Subcutaneous adipose tissue (tissue), 4 donors: Measurements from ENCODE around the gene SENP3. TPM values are rescaled to one million over a fixed set of nuclear protein-coding genes. Genes with fewer than 3 reads are reported as not detected.

ENCODE experiments used
- total RNA-seq, 4 donors: library from RNA; depleted of rRNA; stranded (reverse); fragments of >200 nt; gene quantifications; one replicate each; pipeline ENCODE4 v1.1.0, GENCODE V29; 2016
- TF ChIP-seq, protein P1 (sequence below): fragments of 450-650 bp; IDR thresholded peaks from one replicate; pipeline ENCODE4 v1.5.1; 2016; ENCODE audit warnings: low read depth, mild to moderate bottlenecking, control low read depth, antibody characterized with exemption, moderate library complexity

The SENP3 gene
- 10 to 100 TPM; 41.6 to 64.7 (median 56.8) TPM for total RNA-seq

DNA sequence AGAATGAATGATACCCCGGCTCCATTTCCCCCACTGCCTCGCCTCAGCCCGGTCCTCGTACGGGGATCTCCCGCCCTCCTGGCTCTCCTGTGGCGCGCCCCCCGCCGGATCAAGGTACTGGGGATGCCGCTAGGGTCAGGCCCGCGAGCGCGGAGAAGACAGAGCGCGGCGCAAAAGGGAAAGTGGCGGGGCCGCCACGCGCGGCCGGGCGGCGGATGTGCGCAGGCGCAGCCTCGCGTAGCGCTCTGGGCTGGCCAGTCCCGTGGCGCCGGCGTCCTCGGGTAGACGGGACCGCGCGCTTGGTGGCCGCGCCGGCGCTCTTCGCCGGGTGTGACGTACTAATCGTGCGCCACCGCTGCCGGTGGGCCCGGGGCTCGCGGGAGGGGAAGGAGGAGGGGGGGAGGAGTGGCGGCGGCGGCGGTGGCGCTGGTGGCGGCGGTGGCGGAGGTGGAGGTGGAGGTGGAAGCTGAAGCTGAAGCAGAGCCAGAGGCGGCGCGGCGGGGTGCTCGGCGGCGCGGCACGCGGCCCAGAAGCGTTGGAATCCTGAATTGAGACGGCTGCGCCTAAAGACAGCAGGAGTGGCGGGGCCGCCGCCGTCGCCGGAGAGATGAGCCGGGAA, at the start of gene SENP3:
Gene SENP3 (plus strand): TSS at position 331 of the 619 bp plus-strand sequence. CDS start 1,158 bp downstream, outside the sequence.
- TF ChIP-seq, protein P1, sequence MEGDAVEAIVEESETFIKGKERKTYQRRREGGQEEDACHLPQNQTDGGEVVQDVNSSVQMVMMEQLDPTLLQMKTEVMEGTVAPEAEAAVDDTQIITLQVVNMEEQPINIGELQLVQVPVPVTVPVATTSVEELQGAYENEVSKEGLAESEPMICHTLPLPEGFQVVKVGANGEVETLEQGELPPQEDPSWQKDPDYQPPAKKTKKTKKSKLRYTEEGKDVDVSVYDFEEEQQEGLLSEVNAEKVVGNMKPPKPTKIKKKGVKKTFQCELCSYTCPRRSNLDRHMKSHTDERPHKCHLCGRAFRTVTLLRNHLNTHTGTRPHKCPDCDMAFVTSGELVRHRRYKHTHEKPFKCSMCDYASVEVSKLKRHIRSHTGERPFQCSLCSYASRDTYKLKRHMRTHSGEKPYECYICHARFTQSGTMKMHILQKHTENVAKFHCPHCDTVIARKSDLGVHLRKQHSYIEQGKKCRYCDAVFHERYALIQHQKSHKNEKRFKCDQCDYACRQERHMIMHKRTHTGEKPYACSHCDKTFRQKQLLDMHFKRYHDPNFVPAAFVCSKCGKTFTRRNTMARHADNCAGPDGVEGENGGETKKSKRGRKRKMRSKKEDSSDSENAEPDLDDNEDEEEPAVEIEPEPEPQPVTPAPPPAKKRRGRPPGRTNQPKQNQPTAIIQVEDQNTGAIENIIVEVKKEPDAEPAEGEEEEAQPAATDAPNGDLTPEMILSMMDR: no peak

DNA sequence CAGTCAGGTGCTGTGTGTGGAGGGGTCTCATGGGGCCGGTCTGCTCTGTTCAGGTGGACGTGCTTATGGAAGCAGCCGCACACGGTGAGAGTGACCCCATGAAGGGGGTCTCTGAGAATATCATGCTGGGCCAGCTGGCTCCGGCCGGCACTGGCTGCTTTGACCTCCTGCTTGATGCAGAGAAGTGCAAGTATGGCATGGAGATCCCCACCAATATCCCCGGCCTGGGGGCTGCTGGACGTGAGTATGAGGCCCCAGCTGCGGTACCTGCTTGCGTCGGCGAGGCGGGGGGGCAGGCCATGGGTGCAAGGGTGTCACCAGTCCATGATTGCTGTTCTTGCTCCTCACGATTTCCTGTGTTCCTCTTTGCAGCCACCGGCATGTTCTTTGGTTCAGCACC, 49.6 kb upstream of the SENP3 start:
- TF ChIP-seq, protein P1: no peak

DNA sequence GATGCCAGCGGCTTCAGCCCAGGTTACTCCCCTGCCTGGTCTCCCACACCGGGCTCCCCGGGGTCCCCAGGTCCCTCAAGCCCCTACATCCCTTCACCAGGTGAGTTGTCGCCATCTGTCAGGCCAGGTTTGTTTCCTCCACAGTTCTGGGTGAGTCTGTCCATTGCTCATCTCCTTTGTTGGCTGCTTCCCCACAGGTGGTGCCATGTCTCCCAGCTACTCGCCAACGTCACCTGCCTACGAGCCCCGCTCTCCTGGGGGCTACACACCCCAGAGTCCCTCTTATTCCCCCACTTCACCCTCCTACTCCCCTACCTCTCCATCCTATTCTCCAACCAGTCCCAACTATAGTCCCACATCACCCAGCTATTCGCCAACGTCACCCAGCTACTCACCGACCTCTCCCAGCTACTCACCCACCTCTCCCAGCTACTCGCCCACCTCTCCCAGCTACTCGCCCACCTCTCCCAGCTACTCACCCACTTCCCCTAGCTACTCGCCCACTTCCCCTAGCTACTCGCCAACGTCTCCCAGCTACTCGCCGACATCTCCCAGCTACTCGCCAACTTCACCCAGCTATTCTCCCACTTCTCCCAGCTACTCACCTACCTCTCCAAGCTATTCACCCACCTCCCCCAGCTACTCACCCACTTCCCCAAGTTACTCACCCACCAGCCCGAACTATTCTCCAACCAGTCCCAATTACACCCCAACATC, 48.7 kb upstream of the SENP3 start:
- TF ChIP-seq, protein P1: no peak

DNA sequence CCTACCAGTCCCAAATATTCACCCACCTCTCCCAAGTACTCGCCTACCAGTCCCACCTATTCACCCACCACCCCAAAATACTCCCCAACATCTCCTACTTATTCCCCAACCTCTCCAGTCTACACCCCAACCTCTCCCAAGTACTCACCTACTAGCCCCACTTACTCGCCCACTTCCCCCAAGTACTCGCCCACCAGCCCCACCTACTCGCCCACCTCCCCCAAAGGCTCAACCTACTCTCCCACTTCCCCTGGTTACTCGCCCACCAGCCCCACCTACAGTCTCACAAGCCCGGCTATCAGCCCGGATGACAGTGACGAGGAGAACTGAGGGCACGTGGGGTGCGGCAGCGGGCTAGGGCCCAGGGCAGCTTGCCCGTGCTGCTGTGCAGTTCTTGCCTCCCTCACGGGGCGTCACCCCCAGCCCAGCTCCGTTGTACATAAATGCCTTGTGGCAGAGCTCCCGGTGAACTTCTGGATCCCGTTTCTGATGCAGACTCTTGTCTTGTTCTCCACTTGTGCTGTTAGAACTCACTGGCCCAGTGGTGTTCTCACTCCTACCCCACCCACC, 47.8 kb upstream of the SENP3 start:
- TF ChIP-seq, protein P1: no peak

DNA sequence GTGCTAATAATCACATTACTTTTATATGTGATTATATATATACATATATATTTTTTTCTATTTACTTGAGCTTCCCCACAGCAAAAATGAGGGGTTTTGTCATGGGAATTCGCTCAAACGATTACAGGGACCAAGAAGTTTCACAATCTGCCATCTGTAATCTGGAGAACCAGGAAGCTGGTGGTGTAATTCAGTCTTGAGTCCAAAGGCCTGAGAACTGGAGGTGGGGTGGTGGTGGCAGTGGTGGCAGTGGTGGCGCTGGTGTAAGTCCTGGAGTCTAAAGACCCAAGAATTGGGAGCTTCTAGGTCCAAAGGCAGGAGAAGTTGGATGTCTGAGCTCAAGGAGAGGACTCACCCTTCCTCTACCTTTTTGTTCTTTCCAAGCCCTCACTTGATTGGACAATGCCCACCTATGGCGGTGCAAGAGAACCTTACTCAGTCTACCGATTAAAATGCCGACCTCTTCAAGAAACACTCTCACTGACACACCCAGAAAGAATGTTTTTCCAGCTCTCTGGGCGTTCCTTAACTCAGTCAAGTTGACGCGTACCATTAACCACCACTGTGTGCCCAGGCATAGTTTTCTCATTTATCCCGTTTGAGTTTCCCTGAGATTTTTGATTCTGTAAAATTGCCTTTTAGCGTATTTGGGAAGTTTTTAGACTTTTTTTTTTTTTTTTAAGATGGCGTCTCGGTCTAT, 45.7 kb upstream of the SENP3 start:
- TF ChIP-seq, protein P1: no peak

DNA sequence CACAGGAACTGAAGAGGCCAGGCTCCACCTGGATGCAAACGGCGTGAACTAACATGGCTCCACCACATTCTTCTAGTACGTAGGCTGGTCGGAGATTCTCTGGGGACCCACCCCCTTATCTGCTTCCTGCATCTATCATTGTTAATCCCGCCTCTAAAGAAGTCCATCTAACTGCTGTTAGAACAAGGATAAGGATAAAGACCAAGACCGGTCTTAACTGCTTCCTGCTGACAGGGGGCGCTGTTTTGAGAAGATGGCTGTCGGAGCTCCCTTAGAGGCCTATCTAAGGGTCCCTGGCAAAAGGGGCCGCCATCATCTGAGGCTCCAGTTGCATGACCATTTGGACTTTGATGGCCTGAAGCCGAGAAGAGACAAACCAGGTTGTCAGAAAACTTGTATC, 38.7 kb upstream of the SENP3 start:
- TF ChIP-seq, protein P1: no peak

DNA sequence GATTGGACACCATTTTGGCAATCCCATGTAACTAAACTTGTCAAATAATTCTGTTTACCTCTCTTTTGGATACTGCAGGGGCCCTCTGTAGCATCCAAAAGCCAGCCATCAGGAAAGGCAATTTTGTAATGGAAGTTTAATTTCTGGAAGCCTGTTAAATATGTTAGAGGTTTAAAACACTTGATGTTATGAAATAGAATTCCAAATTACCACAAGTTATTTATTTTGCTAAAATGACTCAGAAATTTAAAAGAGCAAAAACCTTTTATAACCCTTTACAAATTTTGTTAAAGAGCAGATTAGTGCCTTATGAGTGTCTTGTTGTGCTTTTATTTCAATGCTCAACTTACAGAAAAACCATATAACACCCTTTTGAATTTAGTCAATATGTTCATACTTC, 32.9 kb upstream of the SENP3 start:
- TF ChIP-seq, protein P1: no peak
